ENCODE measurements around the gene SAMD11. TPM values are rescaled to one million over a fixed set of nuclear protein-coding genes. Genes with fewer than 3 reads are reported as not detected.
A peak's percentile ranks its signal among the peaks of the same experiment; 100 is the strongest.

SAMD11 gene
- total and polyA plus RNA-seq, 2 of the 8 experiments (the other 6 are each of a cell fraction or from before 2014, with no cell fraction given): 0.18 to 0.30 TPM

DNA sequence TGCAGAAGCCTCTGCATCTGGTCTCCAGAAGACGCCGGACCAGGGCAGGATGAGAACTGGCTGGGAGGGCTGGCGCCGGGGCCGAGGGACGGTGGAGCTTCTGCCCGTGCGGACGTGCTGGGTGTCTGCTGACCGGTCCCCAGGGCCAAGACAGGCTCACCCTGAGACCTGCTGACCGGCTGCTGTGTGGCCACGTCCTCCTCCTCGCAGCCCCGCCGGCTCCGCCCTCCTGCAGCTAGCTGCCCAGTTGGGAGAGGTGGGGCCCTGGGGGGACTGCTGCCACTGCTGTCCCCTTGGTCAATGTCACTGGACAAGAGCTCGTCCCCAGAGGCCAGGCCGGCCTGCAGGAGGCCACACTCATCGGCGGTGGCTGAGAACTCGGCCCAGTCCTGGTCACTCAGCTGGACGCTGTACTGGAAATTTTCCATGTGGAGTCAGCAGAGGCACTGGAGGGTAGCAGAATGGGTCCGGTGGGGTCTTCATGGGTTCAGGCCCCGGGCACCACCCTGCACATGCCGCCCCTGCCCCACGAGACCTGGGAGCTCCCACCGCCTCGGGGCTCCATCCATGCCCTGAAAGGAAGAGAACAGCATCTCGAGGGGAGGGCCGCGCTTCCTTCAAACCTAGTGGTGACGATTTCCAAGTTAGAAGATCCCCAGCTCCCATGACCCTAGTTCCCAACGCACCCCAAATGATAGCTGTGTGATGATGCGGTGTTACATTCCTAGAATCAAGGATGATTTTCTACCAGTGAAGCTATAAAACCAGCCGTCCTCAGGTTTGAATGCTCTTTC lies 57.1 kb downstream of the SAMD11 start:
- Histone ChIP-seq H4K91ac (replicated peaks; ENCODE audit: insufficient read length, low read length) (no peak overlapping the region), H2BK120ac (replicated peaks; ENCODE audit: low read depth, low read length) (no peak overlapping the region), H2BK15ac (ENCODE audit: low read length) (no peak overlapping the region), H3K4me3 (ENCODE audit: extremely low read depth in 1 of 4, insufficient read depth in 2 of 4, low read depth in 3 of 4, low read length in 4 of 4) (no peak overlapping the region), H2BK12ac (ENCODE audit: low read depth, low read length) (no peak overlapping the region), H3K36me3 (ENCODE audit: control insufficient read depth in 2 of 4, insufficient read depth in 4 of 4, low read length in 3 of 4) (no peaks in the 10 kb centered on the region), H3K27me3 (replicated peaks in 1 of 4; ENCODE audit: control insufficient read depth in 3 of 4, extremely low read depth in 1 of 4, insufficient read depth in 3 of 4, low read length in 3 of 4) (peaks cover 0 to 23% (median 12%) of the 10 kb centered on the region in 4 experiments; a peak in 4 of 7 replicates), H3K4me1 (replicated peaks in 1 of 4; ENCODE audit: control insufficient read depth in 3 of 4, insufficient read depth in 4 of 4, low read length in 3 of 4) (peaks cover 0 to 5% (median under 1%) of the 10 kb centered on the region in 4 experiments; a peak in 4 of 7 replicates), H3K18ac (ENCODE audit: extremely low read depth, low read length) (no peak overlapping the region), H3K23ac (ENCODE audit: insufficient read length) (no peak overlapping the region), H3K4ac (replicated peaks; ENCODE audit: insufficient read length, low read depth, low read length) (no peak overlapping the region), H3K56ac (replicated peaks; ENCODE audit: insufficient read length, low read depth, low read length) (no peak overlapping the region), H3K79me2 (ENCODE audit: control insufficient read depth in 1 of 2, insufficient read depth in 2 of 2, low read length in 2 of 2) (no peaks in the 10 kb centered on the region), H3K14ac (ENCODE audit: insufficient read length) (no peak overlapping the region), H2AK5ac (ENCODE audit: low read depth, low read length) (no peak overlapping the region), H4K20me1 (replicated peaks in 1 of 2; ENCODE audit: control insufficient read depth in 1 of 2, insufficient read depth in 2 of 2, low read length in 2 of 2) (peaks cover 0 to 8% of the 10 kb centered on the region in 2 experiments), H3K27ac (ENCODE audit: low read depth, low read length) (no peak overlapping the region), H3K23me2 (ENCODE audit: low read depth, low read length) (peaks cover 2% of the 10 kb centered on the region; the same call in 1 of the 2 replicates), H3K79me1 (ENCODE audit: low read depth, low read length) (no peaks in the 10 kb centered on the region), H2BK5ac (ENCODE audit: low read depth, low read length) (no peak overlapping the region), H2AFZ (ENCODE audit: low read length) (no peak overlapping the region), H3K9ac (replicated peaks in 1 of 4; ENCODE audit: extremely low read depth in 1 of 4, low read depth in 3 of 4, low read length in 3 of 4) (no peak overlapping the region), H4K5ac (ENCODE audit: insufficient read length, low read depth, low read length) (no peak overlapping the region), H3K9me3 (ENCODE audit: insufficient read depth in 2 of 2, low read depth in 1 of 2, low read length in 1 of 2) (no peaks in the 10 kb centered on the region), H3K4me2 (ENCODE audit: insufficient read depth in 1 of 2, low read depth in 2 of 2, low read length in 2 of 2) (no peak overlapping the region), H2BK20ac (ENCODE audit: low read length) (no peak overlapping the region), H4K8ac (ENCODE audit: extremely low read depth, insufficient read depth, low read length) (peak overlapping the region; percentile 28)
- DNase-seq (ENCODE audit: low read depth in 1 of 2, low spot score in 2 of 2) (no peak), FAIRE-seq (no peak)
- 88% methylated on average over 30 of the region's 35 CpGs; no CpG with 5 or more reads in 1 of the 2 experiments for WGBS, 2 experiments (ENCODE audit: extremely low coverage in 1 of 2, insufficient coverage in 1 of 2, insufficient read length in 1 of 2, insufficient replicate concordance in 2 of 2, low coverage in 1 of 2, low lambda C conversion rate in 2 of 2, missing lambda C conversion rate in 1 of 2)
- POLR2A ChIA-PET (ENCODE audit: partially characterized antibody): interaction anchor here (0.8 to 2.4 kb wide), 10 partner anchors 14 to 76 kb away, joined by 3 to 9 read pairs (median 3); partner anchors contain the start of gene HES4
- CTCF ChIA-PET (ENCODE audit: partially characterized antibody): interaction anchor here (0.5 to 6.9 kb wide), 17 partner anchors 8 to 310 kb away, joined by 3 to 86 read pairs (median 6); partner anchors contain the start of genes HES4 and ISG15
- TF ChIP-seq BRCA1 (IDR thresholded peaks at IDR 0.05; ENCODE audit: low read depth, low read length) (no peak), GABPA (IDR thresholded peaks at IDR 0.05; ENCODE audit: borderline replicate concordance, insufficient read depth, low read length) (no peak), BCL11A (IDR thresholded peaks at IDR 0.05; ENCODE audit: low read depth in 2 of 2, low read length in 2 of 2) (no peak), SRF (IDR thresholded peaks at IDR 0.05; ENCODE audit: low read depth, low read length) (no peak), TBP (IDR thresholded peaks at IDR 0.05; ENCODE audit: low read depth, low read length) (no peak), RAD21 (IDR thresholded peaks at IDR 0.05 in 1 of 2, conservative IDR thresholded peaks at IDR 0.05 in 1 of 2; ENCODE audit: low read depth in 2 of 2, low read length in 2 of 2) (no peak), RXRA (IDR thresholded peaks at IDR 0.05; ENCODE audit: insufficient read depth, low read depth, low read length) (no peak), CHD1 (IDR thresholded peaks at IDR 0.05; ENCODE audit: low read depth, low read length) (no peak), CHD2 (IDR thresholded peaks at IDR 0.05; ENCODE audit: low read length) (no peak), SIX5 (IDR thresholded peaks at IDR 0.05; ENCODE audit: low read depth, low read length) (no peak)
- TF ChIP-seq, protein P1, sequence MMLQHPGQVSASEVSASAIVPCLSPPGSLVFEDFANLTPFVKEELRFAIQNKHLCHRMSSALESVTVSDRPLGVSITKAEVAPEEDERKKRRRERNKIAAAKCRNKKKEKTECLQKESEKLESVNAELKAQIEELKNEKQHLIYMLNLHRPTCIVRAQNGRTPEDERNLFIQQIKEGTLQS (IDR thresholded peaks at IDR 0.05; ENCODE audit: insufficient read depth, low read depth, low read length): no peak
